ENCODE data around the gene SGCD. TPM values are rescaled to one million over a fixed set of nuclear protein-coding genes. Genes with fewer than 3 reads are reported as not detected.

SGCD gene
- 1 to 10 TPM in 2 of 4 donors, under 1 TPM in 2; 0.53 to 2.3 (median 1.2) TPM for total RNA-seq

GRCh38 chr5:156326718-156327259 is at the start of gene SGCD:
TSS of gene SGCD (plus strand) at chr5:156327164.
- intact Hi-C loops (cut with DNase I; ENCODE audit: low total_unique reads) = no loop called here
- WGBS, 2 donors = 37 to 51% methylated on average over 18 of the region's 18 CpGs

GRCh38 chr5:156277290-156277689 is 49.7 kb upstream of the SGCD start:
- no peak overlapping the region for H3K4me3 ChIP-seq (ENCODE audit: low read depth, poor library complexity, severe bottlenecking)
- intact Hi-C loops (cut with DNase I; ENCODE audit: low total_unique reads) = no loop called here
- TF ChIP-seq, protein P1, sequence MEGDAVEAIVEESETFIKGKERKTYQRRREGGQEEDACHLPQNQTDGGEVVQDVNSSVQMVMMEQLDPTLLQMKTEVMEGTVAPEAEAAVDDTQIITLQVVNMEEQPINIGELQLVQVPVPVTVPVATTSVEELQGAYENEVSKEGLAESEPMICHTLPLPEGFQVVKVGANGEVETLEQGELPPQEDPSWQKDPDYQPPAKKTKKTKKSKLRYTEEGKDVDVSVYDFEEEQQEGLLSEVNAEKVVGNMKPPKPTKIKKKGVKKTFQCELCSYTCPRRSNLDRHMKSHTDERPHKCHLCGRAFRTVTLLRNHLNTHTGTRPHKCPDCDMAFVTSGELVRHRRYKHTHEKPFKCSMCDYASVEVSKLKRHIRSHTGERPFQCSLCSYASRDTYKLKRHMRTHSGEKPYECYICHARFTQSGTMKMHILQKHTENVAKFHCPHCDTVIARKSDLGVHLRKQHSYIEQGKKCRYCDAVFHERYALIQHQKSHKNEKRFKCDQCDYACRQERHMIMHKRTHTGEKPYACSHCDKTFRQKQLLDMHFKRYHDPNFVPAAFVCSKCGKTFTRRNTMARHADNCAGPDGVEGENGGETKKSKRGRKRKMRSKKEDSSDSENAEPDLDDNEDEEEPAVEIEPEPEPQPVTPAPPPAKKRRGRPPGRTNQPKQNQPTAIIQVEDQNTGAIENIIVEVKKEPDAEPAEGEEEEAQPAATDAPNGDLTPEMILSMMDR (IDR thresholded peaks at IDR 0.05) = no peak
- TF ChIP-seq POLR2A (IDR thresholded peaks at IDR 0.05) = no peak
- 75 to 81% methylated on average over 2 of the region's 2 CpGs for WGBS, 2 donors
- DNase-seq (ENCODE audit: low spot score in 2 of 2) = no peak

More at GRCh38 chr5:156326718-156327259, at the start of gene SGCD:
- no peak within 1 kb of the TSS for H3K4me3 ChIP-seq (ENCODE audit: low read depth, poor library complexity, severe bottlenecking)
- TF ChIP-seq, protein P1 (IDR thresholded peaks at IDR 0.05) = no peak
- TF ChIP-seq POLR2A (IDR thresholded peaks at IDR 0.05) = no peak
- DNase-seq (ENCODE audit: low spot score in 2 of 2) = peak; percentile 43 to 90

DNA sequence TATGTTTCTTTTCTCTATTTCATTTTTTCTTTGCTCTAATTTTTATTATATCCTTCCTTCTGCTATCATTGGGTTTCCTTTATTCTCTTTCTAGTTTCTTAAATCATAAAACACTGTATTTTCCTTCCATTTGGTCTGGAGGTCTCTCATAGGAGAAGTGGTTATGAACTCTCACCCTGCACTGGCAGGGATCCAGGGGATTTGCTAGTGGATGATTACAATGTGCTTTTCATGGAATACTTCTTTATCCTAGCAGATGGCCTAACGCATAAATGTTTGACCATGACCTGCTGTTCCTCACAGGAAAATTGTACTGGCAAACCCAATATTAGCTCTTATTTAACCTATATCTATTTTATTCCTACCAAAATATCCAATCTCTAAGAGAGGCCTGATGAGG is 31.5 kb upstream of the SGCD start:
- no peak for DNase-seq (ENCODE audit: low spot score in 2 of 2)
- intact Hi-C loops (cut with DNase I; ENCODE audit: low total_unique reads) = no loop called here
- WGBS, 2 donors = 79 to 88% methylated on average over 1 of the region's 1 CpG
- no peak overlapping the region for H3K4me3 ChIP-seq (ENCODE audit: low read depth, poor library complexity, severe bottlenecking)
- TF ChIP-seq, protein P1 (IDR thresholded peaks at IDR 0.05) = no peak
- TF ChIP-seq POLR2A (IDR thresholded peaks at IDR 0.05) = no peak

GRCh38 chr5:156310115-156310514 is 16.8 kb upstream of the SGCD start:
- 91 to 92% methylated on average over 4 of the region's 4 CpGs for WGBS, 2 donors
- no peak for TF ChIP-seq POLR2A (IDR thresholded peaks at IDR 0.05)
- TF ChIP-seq, protein P1 (IDR thresholded peaks at IDR 0.05) = no peak
- no peak overlapping the region for H3K4me3 ChIP-seq (ENCODE audit: low read depth, poor library complexity, severe bottlenecking)
- DNase-seq (ENCODE audit: low spot score in 2 of 2) = no peak
- intact Hi-C loops (cut with DNase I; ENCODE audit: low total_unique reads) = no loop called here

GRCh38 chr5:156312897-156313694 is 13.9 kb upstream of the SGCD start:
- intact Hi-C loops (cut with DNase I; ENCODE audit: low total_unique reads) = no loop called here
- WGBS, 2 donors = 68 to 80% methylated on average over 2 of the region's 2 CpGs
- TF ChIP-seq, protein P1 (IDR thresholded peaks at IDR 0.05) = no peak
- no peak for DNase-seq (ENCODE audit: low spot score in 2 of 2)
- H3K4me3 ChIP-seq (ENCODE audit: low read depth, poor library complexity, severe bottlenecking) = no peak overlapping the region
